Neural progenitor cell (in vitro differentiated cells): ENCODE measurements around the gene NRM. TPM values are rescaled to one million over a fixed set of nuclear protein-coding genes. Genes with fewer than 3 reads are reported as not detected.

Source experiments
- DNase-seq: peaks from one replicate; pipeline ENCODE4 v3.0.0-alpha.2; 2016; ENCODE audit warnings: low spot score
- H2AFZ ChIP-seq: fragments of 200-600 bp; sonication (generic); replicated peaks from 2 replicates; pipeline ENCODE4 v1.6.1; 2016; ENCODE audit warnings: antibody characterized with exemption
- H3F3A ChIP-seq: fragments of 200-600 bp; sonication (generic); 2 replicates; pipeline ENCODE4 v1.6.1; 2016; ENCODE audit warnings: antibody characterized with exemption, low read depth
- H3K27ac ChIP-seq: fragments of 200-600 bp; sonication (generic); 2 replicates; pipeline ENCODE4 v1.5.1; 2016; ENCODE audit warnings: mild to moderate bottlenecking
- H3K27me3 ChIP-seq: fragments of 200-600 bp; sonication (generic); 2 replicates; pipeline ENCODE4 v1.6.1; 2016; ENCODE audit warnings: mild to moderate bottlenecking, moderate library complexity
- H3K36me3 ChIP-seq: fragments of 200-600 bp; sonication (generic); 2 replicates; pipeline ENCODE4 v1.5.1; 2016
- H3K4me1 ChIP-seq: fragments of 200-600 bp; sonication (generic); 2 replicates; pipeline ENCODE4 v1.6.1; 2016; ENCODE audit warnings: mixed run types
- H3K4me2 ChIP-seq: fragments of 200-600 bp; sonication (generic); 2 replicates; pipeline ENCODE4 v1.6.1; 2016
- H3K4me3 ChIP-seq: fragments of 200-600 bp; sonication (generic); 2 replicates; pipeline ENCODE4 v1.5.1; 2016
- H3K79me2 ChIP-seq: fragments of 200-600 bp; sonication (generic); 2 replicates; pipeline ENCODE4 v1.6.1; 2016; ENCODE audit warnings: low read depth
- H3K9ac ChIP-seq: fragments of 200-600 bp; sonication (generic); 2 replicates; pipeline ENCODE4 v1.6.1; 2016
- H3K9me3 ChIP-seq: fragments of 200-600 bp; sonication (generic); 2 replicates; pipeline ENCODE4 v1.5.1; 2016; ENCODE audit warnings: low read depth
- H4K20me1 ChIP-seq: fragments of 200-600 bp; sonication (generic); 2 replicates; pipeline ENCODE4 v1.6.1; 2016; ENCODE audit warnings: low read depth
- H3K27ac Mint-ChIP-seq: 3 replicates; pipeline ENCODE4 v1.8.0; 2021; ENCODE audit warnings: mixed read lengths
- H3K27me3 Mint-ChIP-seq: 2 replicates; pipeline ENCODE4 v1.8.0; 2022; ENCODE audit warnings: low read depth, mild to moderate bottlenecking, inconsistent platforms, moderate library complexity, mixed read lengths; ENCODE audit not compliant: insufficient read depth
- H3K36me3 Mint-ChIP-seq: 3 replicates; pipeline ENCODE4 v1.8.0; 2021; ENCODE audit warnings: mixed read lengths
- H3K4me1 Mint-ChIP-seq: 3 replicates; pipeline ENCODE4 v1.8.0; 2021; ENCODE audit warnings: mixed read lengths
- H3K4me3 Mint-ChIP-seq: 3 replicates; pipeline ENCODE4 v1.8.0; 2021; ENCODE audit warnings: mild to moderate bottlenecking, moderate library complexity, mixed read lengths
- H3K9me3 Mint-ChIP-seq: 3 replicates; pipeline ENCODE4 v1.8.0; 2020; ENCODE audit warnings: mixed read lengths
- CTCF ChIP-seq: fragments of 200-600 bp; sonication (generic); IDR thresholded peaks from 2 replicates; pipeline ENCODE4 v1.5.1; 2017; ENCODE audit warnings: antibody characterized with exemption, mild to moderate bottlenecking
- EZH2 ChIP-seq: fragments of 200-600 bp; sonication (generic); IDR thresholded peaks from 2 replicates; pipeline ENCODE4 v1.6.1; 2017; ENCODE audit warnings: antibody characterized with exemption, mild to moderate bottlenecking, moderate library complexity
- EZH2phosphoT487 ChIP-seq: fragments of 200-600 bp; sonication (generic); IDR thresholded peaks from 2 replicates; pipeline ENCODE4 v1.6.1; 2017; ENCODE audit warnings: antibody characterized with exemption
- total RNA-seq: library from RNA; depleted of rRNA; stranded (reverse); fragments of >200 nt; gene quantifications from 2 replicates; pipeline ENCODE4 v1.2.3, GENCODE V29; 2015; ENCODE audit warnings: low replicate concordance

NRM gene
- total RNA-seq, 1 donor from 2014 or later = 12.4 TPM

- no peaks in the 10 kb centered on the region for H3K27me3 ChIP-seq
- peaks cover 36% of the 10 kb centered on the region for H3K4me1 ChIP-seq
- H3K4me3 ChIP-seq = peak overlapping the region; percentile 76
- peak overlapping the region; percentile 95 for H3K4me3 Mint-ChIP-seq
- no peaks in the 10 kb centered on the region for H4K20me1 ChIP-seq
- H3K4me1 Mint-ChIP-seq = peaks cover 56% of the 10 kb centered on the region
- H3F3A ChIP-seq = peaks cover 43% of the 10 kb centered on the region
- H3K9ac ChIP-seq = no peak overlapping the region
- H3K9me3 Mint-ChIP-seq = no peaks in the 10 kb centered on the region
- H3K79me2 ChIP-seq = peaks cover 42% of the 10 kb centered on the region
- H3K36me3 Mint-ChIP-seq = peaks cover 6% of the 10 kb centered on the region
- peaks cover 4% of the 10 kb centered on the region for H3K27me3 Mint-ChIP-seq
- peak overlapping the region; percentile 94 for H3K27ac Mint-ChIP-seq
- DNase-seq = no peak
- H3K4me2 ChIP-seq = peak overlapping the region; percentile 88
- H3K27ac ChIP-seq = peak overlapping the region; percentile 84
- no peaks in the 10 kb centered on the region for H3K36me3 ChIP-seq
- no peak overlapping the region for H2AFZ ChIP-seq
- TF ChIP-seq EZH2phosphoT487 = no peak
- TF ChIP-seq EZH2 = no peak
- no peak for TF ChIP-seq CTCF
- no peaks in the 10 kb centered on the region for H3K9me3 ChIP-seq
These were observed 799 bp downstream of the NRM start for GRCh38 chr6:30689985-30690384.

GRCh38 chr6:30689022-30689865 is 1.5 kb downstream of the NRM start:
- peaks cover 5% of the 10 kb centered on the region for H4K20me1 ChIP-seq
- peaks cover 5% of the 10 kb centered on the region for H3K27me3 Mint-ChIP-seq
- peak overlapping the region; percentile 81 for H3K27ac Mint-ChIP-seq
- H3K4me2 ChIP-seq = peak overlapping the region; percentile 97
- H3K79me2 ChIP-seq = peaks cover 50% of the 10 kb centered on the region
- H3K27ac ChIP-seq = no peak overlapping the region
- no peaks in the 10 kb centered on the region for H3K9me3 Mint-ChIP-seq
- no peaks in the 10 kb centered on the region for H3K9me3 ChIP-seq
- no peaks in the 10 kb centered on the region for H3K27me3 ChIP-seq
- peaks cover 43% of the 10 kb centered on the region for H3F3A ChIP-seq
- peaks cover 6% of the 10 kb centered on the region for H3K36me3 Mint-ChIP-seq
- H3K4me1 ChIP-seq = peaks cover 42% of the 10 kb centered on the region
- no peak for DNase-seq
- H3K4me1 Mint-ChIP-seq = peaks cover 61% of the 10 kb centered on the region
- no peak for TF ChIP-seq EZH2
- no peak for TF ChIP-seq CTCF
- no peak for TF ChIP-seq EZH2phosphoT487
- H3K9ac ChIP-seq = no peak overlapping the region
- peak overlapping the region; percentile 76 for H3K4me3 ChIP-seq
- H2AFZ ChIP-seq = no peak overlapping the region
- H3K36me3 ChIP-seq = no peaks in the 10 kb centered on the region
- peak overlapping the region; percentile 95 for H3K4me3 Mint-ChIP-seq

- no peak for TF ChIP-seq EZH2
- no peak for TF ChIP-seq CTCF
- TF ChIP-seq EZH2phosphoT487 = no peak
- Mint-ChIP-seq H3K4me1 (peaks cover 68% of the 10 kb centered on the region), H3K36me3 (peaks cover 6% of the 10 kb centered on the region), H3K27ac (peak overlapping the region; percentile 94), H3K4me3 (peak overlapping the region; percentile 95), H3K9me3 (no peaks in the 10 kb centered on the region), H3K27me3 (peaks cover 5% of the 10 kb centered on the region)
- peaks cover 49% of the 10 kb centered on the region for H3K4me1 ChIP-seq
- no peak for DNase-seq
- H3K9ac ChIP-seq = no peak overlapping the region
- no peak overlapping the region for H2AFZ ChIP-seq
- H4K20me1 ChIP-seq = peaks cover 12% of the 10 kb centered on the region
- H3K27me3 ChIP-seq = no peaks in the 10 kb centered on the region
- peak overlapping the region; percentile 97 for H3K4me2 ChIP-seq
- peaks cover 43% of the 10 kb centered on the region for H3F3A ChIP-seq
- no peak overlapping the region for H3K4me3 ChIP-seq
- no peaks in the 10 kb centered on the region for H3K9me3 ChIP-seq
- H3K27ac ChIP-seq = no peak overlapping the region
- H3K36me3 ChIP-seq = no peaks in the 10 kb centered on the region
- H3K79me2 ChIP-seq = peaks cover 56% of the 10 kb centered on the region
These were observed 2.2 kb downstream of the NRM start for GRCh38 chr6:30688569-30688968.
